Fibroblast of the aortic adventitia (primary cell): Measurements from ENCODE around the gene RAB4A. TPM values are rescaled to one million over a fixed set of nuclear protein-coding genes. Genes with fewer than 3 reads are reported as not detected.

Source experiments
- DNase-seq: peaks from one replicate; pipeline ENCODE4 v3.0.0-alpha.2; 2010; ENCODE audit warnings: low read depth
- H3K4me3 ChIP-seq: 2 replicates; pipeline ENCODE4 v1.5.1; 2011; ENCODE audit warnings: low read depth, mild to moderate bottlenecking, control low read depth, low read length, moderate library complexity
- CTCF ChIP-seq: IDR thresholded peaks from 2 replicates; pipeline ENCODE4 v1.5.1; 2011; ENCODE audit warnings: mild to moderate bottlenecking, low read length, control low read depth, inconsistent platforms; ENCODE audit not compliant: insufficient read depth
- total RNA-seq: library from RNA; depleted of rRNA; stranded (reverse); fragments of >200 nt; gene quantifications from 2 replicates; pipeline ENCODE4 v1.2.3, GENCODE V29; 2012; ENCODE audit warnings: low replicate concordance

Gene RAB4A
- total RNA-seq, 1 donor: 30.8 TPM

- H3K4me3 ChIP-seq: no peak overlapping the region
- no peak for TF ChIP-seq CTCF
- no peak for DNase-seq
Measured at GRCh38 chr1:229303855-229304254, 32.9 kb downstream of the RAB4A start.

GRCh38 chr1:229305392-229305791 is 34.5 kb downstream of the RAB4A start:
- no peak for DNase-seq
- TF ChIP-seq CTCF: no peak
- no peak overlapping the region for H3K4me3 ChIP-seq

- no peak for DNase-seq
- no peak for TF ChIP-seq CTCF
Measured at GRCh38 chr1:229309074-229309473, 38.2 kb downstream of the RAB4A start.

GRCh38 chr1:229309684-229310083 is 38.8 kb downstream of the RAB4A start:
- TF ChIP-seq CTCF: no peak
- H3K4me3 ChIP-seq: no peak overlapping the region
- DNase-seq: no peak

More at GRCh38 chr1:229309074-229309473, 38.2 kb downstream of the RAB4A start:
- no peak overlapping the region for H3K4me3 ChIP-seq

GRCh38 chr1:229310833-229311232 is 39.9 kb downstream of the RAB4A start:
- TF ChIP-seq CTCF: no peak
- H3K4me3 ChIP-seq: no peak overlapping the region
- peak; percentile 12 for DNase-seq

- no peak for TF ChIP-seq CTCF
- DNase-seq: peak; percentile 21
- H3K4me3 ChIP-seq: no peak overlapping the region
Measured at GRCh38 chr1:229316166-229316565, 45.3 kb downstream of the RAB4A start.

GRCh38 chr1:229318056-229318455 is 47.1 kb downstream of the RAB4A start:
- H3K4me3 ChIP-seq: no peak overlapping the region
- TF ChIP-seq CTCF: no peak
- no peak for DNase-seq
